SK-N-SH treated with all-trans-retinoic acid at 6 μM for 48 hours (cell line): ENCODE results near the gene KIF1A.

Experiments used
- ARNTL ChIP-seq: fragments of 450-650 bp; formaldehyde crosslinking; IDR thresholded peaks from 2 replicates; pipeline ENCODE4 v1.5.0; 2020; ENCODE audit warnings: low read depth, mild to moderate bottlenecking, moderate library complexity, borderline replicate concordance
- RARB ChIP-seq: fragments of 250-450 bp; sonication (Bioruptor Pico); IDR thresholded peaks from 2 replicates; pipeline ENCODE4 v1.8.0; 2021; ENCODE audit warnings: mild to moderate bottlenecking, moderate library complexity
- ZNF70 ChIP-seq: fragments of 450-650 bp; formaldehyde crosslinking; IDR thresholded peaks from 2 replicates; pipeline ENCODE4 v1.5.0; 2020; ENCODE audit warnings: mild to moderate bottlenecking, moderate library complexity
- ZNF8 ChIP-seq: fragments of 450-650 bp; formaldehyde crosslinking; IDR thresholded peaks from 2 replicates; pipeline ENCODE4 v1.5.0; 2020; ENCODE audit warnings: mild to moderate bottlenecking, moderate library complexity
- TF ChIP-seq, protein P1 (sequence below): fragments of 250-450 bp; sonication (Bioruptor Pico); IDR thresholded peaks from 2 replicates; pipeline ENCODE4 v1.8.0; 2020; ENCODE audit warnings: mild to moderate bottlenecking, moderate library complexity, borderline replicate concordance
- TF ChIP-seq, protein P2 (sequence below): fragments of 250-450 bp; sonication (Bioruptor Pico); IDR thresholded peaks from 2 replicates; pipeline ENCODE4 v1.8.0; 2021; ENCODE audit warnings: low read depth, mild to moderate bottlenecking, moderate library complexity, borderline replicate concordance

DNA sequence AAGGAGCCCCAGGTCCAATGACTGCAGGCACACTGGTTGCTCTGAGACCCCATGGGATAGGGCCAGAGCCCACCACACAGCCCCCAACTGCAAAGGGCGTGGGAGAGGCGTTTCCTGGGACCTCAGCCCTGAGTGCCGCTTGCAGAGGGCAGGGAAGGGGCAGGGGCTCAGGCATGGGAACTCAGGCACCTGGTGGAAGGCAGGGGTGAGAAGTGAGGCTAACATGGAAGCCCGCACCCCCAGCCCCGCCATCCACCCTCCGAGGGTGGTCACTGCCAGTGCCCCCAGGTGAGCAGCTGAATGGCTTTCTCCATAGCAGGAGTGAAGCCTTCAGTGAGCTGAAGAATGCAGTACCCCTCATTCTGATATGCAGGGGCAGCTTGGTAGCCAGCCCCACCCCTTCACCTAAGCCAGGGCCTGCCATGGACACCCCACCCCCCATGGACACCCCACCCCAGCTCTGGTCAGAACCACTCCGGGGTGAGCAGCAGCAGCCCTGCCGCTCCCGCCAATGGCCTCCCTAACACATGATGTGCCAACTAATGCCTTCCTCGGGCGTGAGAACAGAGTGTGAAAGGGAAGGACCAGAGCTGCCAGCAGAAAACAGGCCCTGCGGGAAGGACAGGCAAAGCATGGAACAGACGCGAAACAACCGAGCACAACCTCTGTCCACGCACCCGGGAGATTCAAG lies 6.6 kb downstream of the KIF1A start:
- TF ChIP-seq ZNF70 (CRISPR knock-in tag) (no peak), RARB (no peak), ZNF8 (CRISPR knock-in tag) (no peak), ARNTL (CRISPR knock-in tag) (no peak)
- TF ChIP-seq, protein P1, sequence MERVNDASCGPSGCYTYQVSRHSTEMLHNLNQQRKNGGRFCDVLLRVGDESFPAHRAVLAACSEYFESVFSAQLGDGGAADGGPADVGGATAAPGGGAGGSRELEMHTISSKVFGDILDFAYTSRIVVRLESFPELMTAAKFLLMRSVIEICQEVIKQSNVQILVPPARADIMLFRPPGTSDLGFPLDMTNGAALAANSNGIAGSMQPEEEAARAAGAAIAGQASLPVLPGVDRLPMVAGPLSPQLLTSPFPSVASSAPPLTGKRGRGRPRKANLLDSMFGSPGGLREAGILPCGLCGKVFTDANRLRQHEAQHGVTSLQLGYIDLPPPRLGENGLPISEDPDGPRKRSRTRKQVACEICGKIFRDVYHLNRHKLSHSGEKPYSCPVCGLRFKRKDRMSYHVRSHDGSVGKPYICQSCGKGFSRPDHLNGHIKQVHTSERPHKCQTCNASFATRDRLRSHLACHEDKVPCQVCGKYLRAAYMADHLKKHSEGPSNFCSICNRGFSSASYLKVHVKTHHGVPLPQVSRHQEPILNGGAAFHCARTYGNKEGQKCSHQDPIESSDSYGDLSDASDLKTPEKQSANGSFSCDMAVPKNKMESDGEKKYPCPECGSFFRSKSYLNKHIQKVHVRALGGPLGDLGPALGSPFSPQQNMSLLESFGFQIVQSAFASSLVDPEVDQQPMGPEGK (CRISPR knock-in tag), result no peak
- TF ChIP-seq, protein P2, sequence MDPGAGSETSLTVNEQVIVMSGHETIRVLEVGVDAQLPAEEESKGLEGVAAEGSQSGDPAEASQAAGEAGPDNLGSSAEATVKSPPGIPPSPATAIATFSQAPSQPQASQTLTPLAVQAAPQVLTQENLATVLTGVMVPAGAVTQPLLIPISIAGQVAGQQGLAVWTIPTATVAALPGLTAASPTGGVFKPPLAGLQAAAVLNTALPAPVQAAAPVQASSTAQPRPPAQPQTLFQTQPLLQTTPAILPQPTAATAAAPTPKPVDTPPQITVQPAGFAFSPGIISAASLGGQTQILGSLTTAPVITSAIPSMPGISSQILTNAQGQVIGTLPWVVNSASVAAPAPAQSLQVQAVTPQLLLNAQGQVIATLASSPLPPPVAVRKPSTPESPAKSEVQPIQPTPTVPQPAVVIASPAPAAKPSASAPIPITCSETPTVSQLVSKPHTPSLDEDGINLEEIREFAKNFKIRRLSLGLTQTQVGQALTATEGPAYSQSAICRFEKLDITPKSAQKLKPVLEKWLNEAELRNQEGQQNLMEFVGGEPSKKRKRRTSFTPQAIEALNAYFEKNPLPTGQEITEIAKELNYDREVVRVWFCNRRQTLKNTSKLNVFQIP (CRISPR knock-in tag), result no peak
